GM21526 (cell line): ENCODE data around the gene SYNC.
"Not testable (repeated sequence)": the region's sequence is repeated elsewhere in the genome, so short reads cannot be mapped to it uniquely, and the experiment has no call there.

ENCODE experiments used
- ATAC-seq: cut with Tn5 transposase; IDR thresholded peaks from one replicate; pipeline ENCODE4 v1.9.1; 2021; ENCODE audit warnings: moderate library complexity; ENCODE audit not compliant: unreplicated experiment, low FRiP score

Gene SYNC

DNA sequence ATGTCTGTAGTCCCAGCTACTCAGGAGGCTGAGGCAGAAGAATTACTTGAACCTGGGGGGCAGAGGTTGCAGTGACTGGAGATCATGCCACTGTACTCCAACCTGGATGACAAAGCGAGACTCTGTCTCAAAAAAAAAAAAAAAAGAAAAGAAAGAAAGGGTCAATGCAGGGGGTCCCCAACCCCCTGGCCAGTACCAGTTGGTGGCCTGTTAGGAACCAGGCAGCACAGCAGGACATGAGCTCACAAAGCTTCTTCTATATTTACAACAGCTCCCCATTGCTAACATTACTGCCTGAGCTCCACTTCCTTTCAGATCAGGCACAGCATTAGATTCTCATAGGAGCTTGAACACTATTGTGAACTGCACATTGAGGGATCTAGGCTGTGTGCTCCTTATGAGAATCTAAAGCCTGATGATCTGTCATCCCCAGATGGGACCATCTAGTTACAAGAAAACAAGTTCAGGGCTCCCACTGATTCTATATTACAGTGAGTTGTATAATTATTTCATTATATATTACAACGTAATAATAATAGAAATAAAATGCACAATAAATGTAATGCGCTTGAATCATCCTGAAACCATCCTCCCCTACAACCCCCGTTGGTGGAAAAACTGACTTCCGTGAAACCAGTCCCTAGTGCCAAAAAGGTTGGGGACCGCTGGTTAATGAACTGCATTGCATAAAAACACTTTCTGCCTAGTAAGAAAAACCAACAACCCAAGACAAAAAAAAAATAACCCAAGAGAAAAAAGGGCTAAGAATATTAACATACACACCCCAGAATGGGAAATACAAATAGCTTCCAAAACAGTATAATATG, 55.0 kb downstream of the SYNC start:
- no peak for ATAC-seq

DNA sequence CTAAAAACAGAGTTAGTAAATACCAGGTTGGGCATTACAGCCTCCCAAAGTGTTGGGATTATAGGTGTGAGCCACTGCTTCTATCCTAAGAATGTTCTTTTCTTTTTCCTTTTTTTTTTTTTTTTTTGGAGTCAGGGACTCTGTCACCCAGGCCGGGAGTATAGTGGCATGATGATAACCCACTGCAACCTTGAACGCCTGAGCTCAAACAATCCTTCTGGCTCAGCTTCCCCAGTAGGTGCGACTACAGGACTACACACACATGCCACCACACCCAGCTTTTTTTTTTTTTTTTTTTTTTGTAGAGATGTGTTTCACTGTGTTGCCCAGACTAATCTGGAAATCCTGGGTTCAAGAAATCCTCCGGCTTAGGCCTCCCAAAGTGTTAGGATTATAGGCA, 58.1 kb downstream of the SYNC start:
- ATAC-seq: no peak

DNA sequence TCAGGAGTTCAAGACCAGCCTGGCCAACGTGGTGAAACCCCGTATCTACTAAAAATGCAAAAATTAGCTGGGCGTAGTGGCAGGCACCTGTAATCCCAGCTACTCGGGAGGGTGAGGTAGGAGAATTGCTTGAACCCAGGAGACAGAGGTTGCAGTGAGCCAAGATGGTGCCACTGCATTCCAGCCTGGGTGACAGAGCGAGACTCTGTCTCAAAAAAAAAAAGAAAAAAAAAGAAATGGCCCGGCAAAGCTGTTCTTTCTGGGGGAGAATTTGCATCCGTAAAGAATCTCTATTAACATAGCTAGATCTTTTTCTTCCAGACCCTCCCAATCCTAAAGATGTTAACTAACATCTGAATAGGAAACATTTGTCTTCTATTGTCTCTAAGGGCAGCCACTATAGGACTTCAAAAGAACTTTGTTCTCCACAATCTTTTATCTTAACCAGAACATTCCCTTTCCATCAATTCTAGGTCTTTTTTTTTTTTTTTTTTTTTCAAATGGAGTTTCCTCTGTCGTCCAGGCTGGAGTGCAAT, 60.2 kb downstream of the SYNC start:
- ATAC-seq: not testable (repeated sequence)

DNA sequence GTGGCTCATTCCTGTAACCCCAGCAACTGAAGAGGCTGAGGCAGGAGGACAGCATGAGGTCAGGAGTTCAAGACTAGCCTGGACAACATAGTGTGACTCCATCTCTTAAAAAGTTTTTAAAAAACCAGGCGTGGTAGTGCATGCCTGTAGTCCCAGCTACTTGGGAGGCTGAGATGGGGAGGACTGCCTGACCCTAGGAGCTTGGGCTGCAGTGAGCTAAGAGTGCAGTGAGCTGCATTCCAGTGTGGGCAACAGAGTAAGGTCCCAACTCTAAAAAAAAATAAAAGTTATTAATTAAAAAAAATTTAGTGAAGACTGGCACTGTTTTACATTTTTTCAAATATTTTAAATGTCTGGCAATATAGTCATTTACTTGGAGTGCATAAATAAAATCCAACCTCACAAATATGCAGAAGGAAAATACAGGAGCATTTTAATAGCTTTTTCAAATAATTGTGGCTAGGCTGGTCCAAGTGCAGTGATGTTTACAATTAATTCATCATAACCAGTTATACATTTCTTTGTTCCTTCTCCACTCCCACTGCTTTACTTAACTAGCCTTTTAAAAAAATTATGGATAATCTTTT, 63.0 kb downstream of the SYNC start:
- no peak for ATAC-seq

DNA sequence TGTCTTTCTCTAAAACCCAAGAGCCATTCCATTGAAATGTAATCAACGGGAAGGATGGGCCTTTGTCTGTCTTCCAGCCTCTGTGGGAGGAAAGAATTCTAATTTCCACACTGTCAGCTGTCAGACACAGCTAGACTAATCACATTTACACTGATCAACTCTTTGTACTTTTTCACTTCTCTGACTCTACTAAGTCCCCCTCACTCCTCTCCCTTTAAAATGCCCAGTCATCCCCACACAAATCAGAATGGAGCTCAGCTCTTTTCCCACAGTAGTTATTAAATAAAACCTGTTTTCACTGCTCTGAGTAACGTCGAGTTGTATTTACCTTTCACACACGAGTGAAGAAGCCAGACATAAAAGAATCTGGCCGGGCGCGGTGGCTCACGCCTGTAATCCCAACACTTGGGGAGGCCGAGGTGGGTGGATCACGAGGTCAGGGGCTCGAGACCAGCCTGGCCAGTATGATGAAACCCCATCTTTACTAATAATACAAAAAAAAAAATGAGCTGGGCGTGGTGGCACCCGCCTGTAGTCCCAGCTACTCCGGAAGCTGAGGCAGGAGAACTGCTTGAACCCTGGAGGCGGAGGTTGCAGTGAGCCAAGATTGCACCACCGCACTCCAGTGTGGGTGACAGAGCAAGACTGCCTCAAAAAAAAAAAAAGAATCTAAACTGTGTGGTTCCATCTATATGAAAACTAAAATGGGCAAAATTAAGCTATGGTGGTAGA, 65.5 kb downstream of the SYNC start:
- no peak for ATAC-seq

DNA sequence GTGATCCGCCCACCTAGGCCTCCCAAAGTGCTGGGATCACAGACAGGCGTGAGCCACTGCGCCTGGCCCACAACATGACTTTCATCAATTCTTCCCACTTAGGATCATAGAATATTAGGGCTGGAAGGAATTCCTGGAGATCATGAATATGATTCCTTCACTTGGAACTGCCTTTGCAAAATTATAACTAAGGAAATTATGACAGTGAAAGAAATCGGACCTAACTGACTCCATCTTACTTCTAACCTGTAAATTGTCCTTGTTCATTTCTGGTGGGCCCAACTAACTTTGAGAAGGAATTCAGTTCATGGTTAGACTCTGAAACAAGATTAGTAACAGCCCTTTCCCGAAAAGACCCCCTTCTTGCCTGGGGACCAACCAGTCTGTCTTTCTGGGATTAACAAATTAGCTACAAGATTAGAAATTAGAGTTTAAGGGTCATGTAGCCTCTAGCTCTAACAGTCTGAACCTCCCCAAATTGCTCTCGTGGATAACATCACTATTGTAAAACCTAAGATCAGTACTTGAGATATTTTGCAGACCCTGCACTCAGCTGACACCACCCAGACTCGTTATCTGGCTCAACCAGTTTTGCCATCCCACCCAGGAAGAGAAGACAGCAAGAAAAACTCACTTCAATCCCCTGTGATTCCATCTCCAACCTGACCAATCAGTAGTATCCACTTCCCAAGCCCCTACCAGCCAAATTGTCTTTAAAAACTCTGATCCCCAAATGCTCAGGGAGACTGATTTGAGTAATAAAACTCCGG, 66.9 kb downstream of the SYNC start:
- no peak for ATAC-seq

DNA sequence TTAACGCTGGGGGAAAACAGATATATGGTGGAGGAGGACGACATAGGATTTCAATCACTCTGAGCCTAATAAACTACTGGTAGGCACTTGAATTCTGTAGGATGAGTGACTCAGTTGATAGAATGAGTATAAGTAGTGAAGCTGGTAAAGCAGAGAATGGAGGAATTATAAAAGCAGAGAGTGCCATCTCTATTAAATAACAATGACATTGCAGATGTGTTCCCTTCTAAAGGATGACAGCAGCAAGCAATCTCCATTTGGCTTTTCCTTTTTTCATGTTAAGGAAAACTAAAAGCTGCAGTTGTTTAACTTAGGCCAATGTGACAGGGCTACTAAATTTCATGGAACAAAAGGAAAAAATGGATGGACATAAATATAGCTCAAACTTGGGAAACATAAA, 69.7 kb downstream of the SYNC start:
- ATAC-seq: no peak

DNA sequence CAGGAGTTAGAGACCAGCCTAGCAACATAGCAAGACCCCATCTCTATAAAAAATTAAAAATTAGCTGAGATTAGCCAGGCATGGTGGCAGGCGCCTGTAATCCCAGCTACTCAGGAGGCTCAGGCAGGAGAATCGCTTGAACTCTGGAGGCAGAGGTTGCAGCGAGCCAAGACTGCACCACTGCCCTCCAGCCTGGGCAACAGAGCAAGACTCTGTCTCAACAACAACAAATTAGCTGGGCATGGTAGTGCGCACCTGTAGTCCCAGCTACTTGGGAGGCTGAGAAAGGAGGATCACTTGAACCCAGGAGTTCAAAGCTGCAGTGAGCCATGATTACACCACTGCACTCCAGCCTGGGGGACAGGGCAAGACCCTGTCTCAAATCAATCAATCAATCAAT, 72.4 kb downstream of the SYNC start:
- not testable (repeated sequence) for ATAC-seq
